ENCODE results near the gene PPP2R5C. TPM values are rescaled to one million over a fixed set of nuclear protein-coding genes. Genes with fewer than 3 reads are reported as not detected.

Gene PPP2R5C
- total and polyA plus RNA-seq, 3 donors from 2014 or later = 106 to 166 (median 126) TPM

DNA sequence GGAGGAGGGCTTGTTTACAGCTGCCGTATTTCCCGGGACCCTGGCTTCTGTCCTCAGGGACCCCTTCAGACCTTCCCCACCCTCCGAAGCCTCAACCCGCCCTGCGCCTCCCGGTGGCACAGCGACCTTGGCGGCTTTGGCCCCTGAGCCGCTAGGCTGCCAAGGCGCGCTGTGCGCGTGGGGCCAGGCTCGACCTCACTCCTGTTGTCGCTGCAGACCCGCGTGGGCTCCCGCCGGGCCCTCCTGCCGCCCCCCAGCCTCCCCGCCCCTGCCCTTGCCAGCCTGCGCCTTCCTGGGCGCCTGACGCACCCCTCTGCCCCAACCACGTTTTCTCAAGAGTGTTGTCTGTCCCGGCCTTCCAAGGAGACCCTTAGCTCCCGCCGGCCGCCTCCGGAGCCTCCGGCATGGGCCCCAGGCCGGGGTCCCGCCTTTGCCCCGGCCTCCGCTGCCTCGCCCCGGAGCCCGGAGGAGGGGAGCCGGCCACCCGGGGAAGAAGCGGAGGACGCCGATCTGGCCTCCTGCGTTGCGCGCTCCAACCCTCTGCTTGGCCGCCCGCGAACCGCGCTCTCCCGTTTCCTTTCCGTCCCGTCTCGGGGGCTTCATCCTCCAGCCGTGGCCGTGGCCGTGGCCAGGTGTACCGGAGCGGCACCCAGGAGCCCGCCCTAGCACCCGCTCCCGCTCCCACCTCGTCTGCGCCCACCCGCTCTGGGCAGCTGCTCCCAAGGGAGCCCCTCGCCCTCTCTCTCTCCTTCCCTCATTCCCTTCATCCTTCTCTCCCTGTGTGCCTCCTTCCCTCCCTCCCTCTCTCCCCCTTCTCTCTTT lies 19.9 kb downstream of the PPP2R5C start:
- Histone ChIP-seq H3K4me1 (peaks cover 11% of the 10 kb centered on the region), H3K36me3 (ENCODE audit: low read depth, missing control alignments) (no peaks in the 10 kb centered on the region), H3K4me3 (peak overlapping the region; percentile 51 to 66), H3K9me3 (no peaks in the 10 kb centered on the region), H3K27ac (no peak overlapping the region), H3K27me3 (no peaks in the 10 kb centered on the region)
- WGBS, 2 donors = 0 to 1% methylated on average over 22 to 62 of the region's 67 CpGs
- intact Hi-C loops (cut with DNase I; ENCODE audit: low total_unique reads) = no loop called here
- DNase-seq = no peak
- no peak for TF ChIP-seq POLR2A (IDR thresholded peaks at IDR 0.05)
- TF ChIP-seq, protein P1, sequence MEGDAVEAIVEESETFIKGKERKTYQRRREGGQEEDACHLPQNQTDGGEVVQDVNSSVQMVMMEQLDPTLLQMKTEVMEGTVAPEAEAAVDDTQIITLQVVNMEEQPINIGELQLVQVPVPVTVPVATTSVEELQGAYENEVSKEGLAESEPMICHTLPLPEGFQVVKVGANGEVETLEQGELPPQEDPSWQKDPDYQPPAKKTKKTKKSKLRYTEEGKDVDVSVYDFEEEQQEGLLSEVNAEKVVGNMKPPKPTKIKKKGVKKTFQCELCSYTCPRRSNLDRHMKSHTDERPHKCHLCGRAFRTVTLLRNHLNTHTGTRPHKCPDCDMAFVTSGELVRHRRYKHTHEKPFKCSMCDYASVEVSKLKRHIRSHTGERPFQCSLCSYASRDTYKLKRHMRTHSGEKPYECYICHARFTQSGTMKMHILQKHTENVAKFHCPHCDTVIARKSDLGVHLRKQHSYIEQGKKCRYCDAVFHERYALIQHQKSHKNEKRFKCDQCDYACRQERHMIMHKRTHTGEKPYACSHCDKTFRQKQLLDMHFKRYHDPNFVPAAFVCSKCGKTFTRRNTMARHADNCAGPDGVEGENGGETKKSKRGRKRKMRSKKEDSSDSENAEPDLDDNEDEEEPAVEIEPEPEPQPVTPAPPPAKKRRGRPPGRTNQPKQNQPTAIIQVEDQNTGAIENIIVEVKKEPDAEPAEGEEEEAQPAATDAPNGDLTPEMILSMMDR (IDR thresholded peaks at IDR 0.05) = no peak

DNA sequence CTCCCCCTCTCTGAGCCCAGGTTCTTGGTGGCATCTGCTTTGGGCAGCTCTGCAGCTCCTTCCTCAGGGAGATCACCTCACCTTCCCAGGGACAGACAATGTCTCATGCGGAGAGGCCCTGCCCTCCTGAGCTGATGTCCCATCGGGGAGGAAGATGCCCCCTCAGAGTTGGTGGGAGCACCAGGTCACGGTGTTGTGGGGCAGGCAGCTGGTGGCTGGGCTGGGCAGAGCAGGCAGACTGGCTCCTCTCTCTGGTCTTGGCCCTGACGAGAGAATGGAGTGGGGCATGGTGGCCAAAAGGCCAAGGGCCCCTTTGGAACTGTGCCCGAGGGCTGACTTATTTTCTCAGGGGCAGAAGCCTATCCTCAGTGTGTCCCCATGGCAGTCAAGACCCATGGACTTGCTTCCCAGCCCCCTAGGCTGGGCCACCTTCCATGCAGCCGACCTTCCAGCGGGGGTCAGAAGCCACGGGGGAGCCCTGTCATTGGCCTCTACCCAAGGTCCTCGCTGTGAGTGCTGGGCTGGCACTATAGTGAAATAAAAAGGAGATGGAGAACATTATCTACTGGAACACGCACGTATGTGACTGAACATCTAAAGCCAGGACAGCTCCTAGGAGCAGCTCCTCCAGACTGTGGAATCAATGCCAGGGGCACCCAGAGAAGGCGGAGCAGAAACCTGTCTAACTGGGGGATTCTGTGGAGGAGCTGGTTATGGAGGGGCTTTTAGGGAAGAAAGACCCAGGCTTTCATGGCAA lies 21.9 kb downstream of the PPP2R5C start:
- intact Hi-C loops (cut with DNase I; ENCODE audit: low total_unique reads) = no loop called here
- WGBS, 2 donors = 80 to 82% methylated on average over 6 to 10 of the region's 12 CpGs
- no peak overlapping the region for H3K27ac ChIP-seq
- peaks cover 11% of the 10 kb centered on the region for H3K4me1 ChIP-seq
- DNase-seq = no peak
- H3K4me3 ChIP-seq = no peak overlapping the region
- no peaks in the 10 kb centered on the region for H3K36me3 ChIP-seq (ENCODE audit: low read depth, missing control alignments)
- TF ChIP-seq POLR2A (IDR thresholded peaks at IDR 0.05) = no peak
- TF ChIP-seq, protein P1 (IDR thresholded peaks at IDR 0.05) = no peak
- H3K9me3 ChIP-seq = no peaks in the 10 kb centered on the region
- no peaks in the 10 kb centered on the region for H3K27me3 ChIP-seq

DNA sequence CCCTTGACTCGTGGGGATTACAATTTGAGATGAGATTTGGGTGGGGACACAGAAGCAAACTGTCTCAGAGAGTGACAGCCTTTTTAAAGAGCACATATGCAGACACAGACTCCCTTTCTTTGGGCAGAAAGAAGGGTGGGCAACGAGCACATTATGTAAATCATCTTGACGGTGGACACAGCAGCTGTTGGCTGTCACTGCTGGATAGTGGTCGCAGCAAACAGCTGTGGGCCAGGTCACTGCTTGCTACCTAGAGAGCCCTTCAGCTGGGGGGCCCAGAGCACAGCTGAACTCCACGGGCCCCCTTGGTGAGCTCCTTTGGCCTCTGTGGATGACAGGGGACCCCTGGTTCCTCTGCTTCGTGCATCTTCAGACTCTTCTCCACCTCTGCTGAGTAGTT lies 23.1 kb downstream of the PPP2R5C start:
- no peak for DNase-seq
- Histone ChIP-seq H3K27me3 (no peaks in the 10 kb centered on the region), H3K36me3 (ENCODE audit: low read depth, missing control alignments) (no peaks in the 10 kb centered on the region), H3K4me1 (peaks cover 11% of the 10 kb centered on the region), H3K9me3 (no peaks in the 10 kb centered on the region), H3K4me3 (no peak overlapping the region), H3K27ac (no peak overlapping the region)
- TF ChIP-seq, protein P1 (IDR thresholded peaks at IDR 0.05) = no peak
- no peak for TF ChIP-seq POLR2A (IDR thresholded peaks at IDR 0.05)
- 77 to 81% methylated on average over 5 to 6 of the region's 6 CpGs for WGBS, 2 donors
- intact Hi-C loops (cut with DNase I; ENCODE audit: low total_unique reads) = no loop called here

DNA sequence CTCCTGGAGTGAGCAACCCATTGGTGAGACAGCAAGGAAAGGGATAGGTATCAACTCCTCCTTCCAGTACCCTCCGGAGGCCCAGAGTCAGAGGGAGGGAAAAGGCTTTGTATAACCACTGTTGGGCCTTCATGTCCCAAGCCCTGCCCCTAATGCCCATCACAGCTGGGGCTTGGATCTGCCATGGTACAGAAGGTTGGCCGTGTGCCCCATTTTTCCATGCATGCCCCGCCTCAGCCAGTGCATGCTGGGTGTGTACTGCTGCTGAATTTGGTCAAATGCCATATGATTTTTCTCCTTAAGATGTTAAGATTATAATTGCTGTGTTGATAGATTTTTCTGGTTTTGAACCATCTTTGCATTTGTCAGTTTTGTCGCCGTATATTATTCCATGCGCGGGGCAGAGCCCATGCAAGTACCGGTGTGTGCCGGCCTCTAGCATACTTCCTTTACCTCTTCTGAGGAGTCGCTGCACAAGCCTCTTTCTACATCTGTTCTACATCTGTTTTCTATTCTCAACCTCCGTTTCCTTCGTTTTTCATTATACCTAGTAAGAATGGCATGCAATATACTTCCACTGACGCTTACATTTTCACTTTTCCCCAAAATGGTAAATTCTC lies 26.6 kb downstream of the PPP2R5C start:
- no peak overlapping the region for H3K4me3 ChIP-seq
- intact Hi-C loops (cut with DNase I; ENCODE audit: low total_unique reads) = no loop called here
- H3K9me3 ChIP-seq = no peaks in the 10 kb centered on the region
- 93% methylated on average over 13 of the region's 13 CpGs for WGBS, 2 donors
- no peaks in the 10 kb centered on the region for H3K36me3 ChIP-seq (ENCODE audit: low read depth, missing control alignments)
- no peak for DNase-seq
- H3K27ac ChIP-seq = no peak overlapping the region
- no peaks in the 10 kb centered on the region for H3K27me3 ChIP-seq
- no peak for TF ChIP-seq POLR2A (IDR thresholded peaks at IDR 0.05)
- TF ChIP-seq, protein P1 (IDR thresholded peaks at IDR 0.05) = no peak
- H3K4me1 ChIP-seq = no peaks in the 10 kb centered on the region

Measured in testis (tissue), 3 donors.